NCI-H2196 (cell line): ENCODE data around the gene TBX4.

Experiments
- DNase-seq: peaks from one replicate; lab custom pipeline; 2025; ENCODE audit not compliant: unreplicated experiment; lab: John Stamatoyannopoulos, UW

TBX4 gene

GRCh38 chr17:61453566-61454380, 1.6 kb downstream of the TBX4 start:
- DNase-seq: no peak

DNA sequence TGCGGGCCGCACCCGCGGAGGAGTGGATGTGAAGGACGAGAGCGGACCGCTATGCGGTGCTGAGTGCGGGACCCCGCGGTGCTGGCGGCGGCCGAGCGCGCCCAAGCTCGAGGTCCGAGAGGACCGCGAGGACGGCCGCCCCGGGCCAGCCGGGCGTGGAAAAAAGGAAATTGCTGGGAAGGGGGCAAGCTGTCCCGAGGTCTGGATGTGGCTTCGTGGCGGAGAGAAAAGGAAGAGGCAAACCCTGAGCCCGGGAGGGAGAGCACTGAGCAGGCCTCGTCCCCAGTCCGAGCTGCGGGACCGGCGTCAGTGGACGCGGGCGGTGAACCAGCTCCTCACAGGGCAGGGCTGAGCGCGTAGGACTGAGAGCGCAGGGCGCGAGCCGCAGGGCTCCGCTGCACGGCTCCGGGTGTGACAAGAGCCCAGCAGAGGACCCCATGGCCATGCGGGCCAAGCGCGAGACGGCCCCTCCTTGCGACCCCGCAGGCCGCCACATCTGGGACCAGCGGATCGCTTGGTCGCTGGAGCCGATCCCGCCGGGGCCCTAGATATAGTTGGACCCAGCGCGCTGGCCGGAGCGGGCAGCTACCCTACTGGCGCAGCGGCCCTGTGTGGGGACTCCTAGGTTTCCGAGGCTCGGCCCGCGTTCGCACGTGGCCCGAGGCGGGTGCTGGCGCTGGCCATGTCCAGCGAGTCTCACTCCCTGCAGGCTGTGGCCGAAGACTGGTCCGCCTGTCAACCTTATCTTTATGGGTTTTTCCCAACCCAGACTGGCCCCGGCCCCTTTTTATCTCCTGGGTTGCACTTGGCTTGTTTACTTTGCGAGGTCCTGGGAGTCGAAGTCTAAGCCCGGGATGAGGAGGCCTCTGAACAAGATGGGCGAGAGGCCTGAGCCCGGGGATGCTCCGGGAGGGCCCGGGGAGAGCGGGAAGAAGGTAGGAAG, 2.4 kb downstream of the TBX4 start:
- DNase-seq: no peak

- DNase-seq: no peak
Measured at GRCh38 chr17:61455324-61456060, 3.3 kb downstream of the TBX4 start.

DNA sequence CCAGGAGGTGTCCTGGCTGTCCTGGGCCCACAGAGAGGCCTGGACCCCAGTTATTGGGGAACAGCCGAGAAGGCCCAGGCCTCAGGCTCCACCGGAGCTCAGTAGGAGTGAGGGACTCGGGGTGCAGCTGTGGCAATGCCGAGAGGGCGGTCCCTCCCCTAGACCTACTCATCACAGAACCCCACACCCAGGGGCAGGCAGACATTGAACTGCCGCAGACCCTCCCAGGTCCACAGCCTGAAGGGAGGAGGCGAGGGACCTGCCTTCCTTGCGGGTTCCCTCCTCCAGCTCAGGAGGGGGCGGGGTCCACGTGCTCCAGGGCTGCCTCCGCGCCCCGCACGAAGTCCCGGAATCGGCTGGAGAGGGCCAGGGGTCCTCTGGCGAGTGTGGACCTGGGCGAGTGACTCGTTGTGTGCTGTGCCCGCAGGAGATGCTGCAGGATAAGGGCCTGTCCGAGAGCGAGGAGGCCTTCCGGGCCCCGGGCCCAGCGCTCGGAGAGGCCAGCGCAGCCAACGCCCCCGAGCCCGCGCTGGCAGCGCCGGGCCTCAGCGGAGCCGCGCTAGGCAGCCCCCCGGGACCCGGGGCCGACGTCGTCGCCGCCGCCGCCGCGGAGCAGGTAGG, 3.9 kb downstream of the TBX4 start:
- DNase-seq: no peak

- no peak for DNase-seq
Measured at GRCh38 chr17:61456688-61457225, 4.5 kb downstream of the TBX4 start.

DNA sequence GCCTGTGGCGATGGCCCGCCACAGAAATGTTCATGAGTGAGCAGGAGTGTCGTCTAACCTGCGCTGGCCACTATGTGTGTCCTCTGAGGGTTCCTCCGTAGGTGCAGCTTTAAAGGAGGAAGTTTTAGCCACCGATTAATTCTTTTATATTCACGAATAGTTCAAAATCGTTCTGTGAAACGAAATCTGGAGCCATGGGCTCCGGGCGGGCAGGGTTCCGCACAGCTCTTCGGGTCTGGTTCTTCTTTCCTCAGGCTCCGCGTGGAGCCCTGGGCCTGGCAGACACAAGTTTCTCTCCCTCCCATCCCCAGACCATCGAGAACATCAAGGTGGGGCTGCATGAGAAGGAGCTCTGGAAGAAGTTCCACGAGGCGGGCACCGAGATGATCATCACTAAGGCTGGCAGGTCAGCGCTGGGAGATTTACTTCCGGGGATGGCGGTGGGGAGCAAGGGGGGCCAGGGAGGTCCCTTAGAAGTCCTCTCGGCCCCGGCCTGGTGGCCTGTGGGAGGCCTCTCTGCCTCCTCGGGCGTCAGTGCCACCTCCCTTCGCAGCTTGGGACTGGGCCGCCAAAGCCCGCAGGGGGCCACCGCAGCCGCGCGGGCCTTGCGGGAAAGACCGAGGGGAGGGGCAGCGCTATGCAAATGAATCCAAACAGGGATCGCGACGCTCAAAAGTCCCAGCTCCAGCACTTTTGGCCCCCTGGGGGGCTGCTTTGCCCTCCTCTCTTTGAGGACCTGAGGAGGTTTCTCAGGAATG, 5.2 kb downstream of the TBX4 start:
- DNase-seq: no peak

DNA sequence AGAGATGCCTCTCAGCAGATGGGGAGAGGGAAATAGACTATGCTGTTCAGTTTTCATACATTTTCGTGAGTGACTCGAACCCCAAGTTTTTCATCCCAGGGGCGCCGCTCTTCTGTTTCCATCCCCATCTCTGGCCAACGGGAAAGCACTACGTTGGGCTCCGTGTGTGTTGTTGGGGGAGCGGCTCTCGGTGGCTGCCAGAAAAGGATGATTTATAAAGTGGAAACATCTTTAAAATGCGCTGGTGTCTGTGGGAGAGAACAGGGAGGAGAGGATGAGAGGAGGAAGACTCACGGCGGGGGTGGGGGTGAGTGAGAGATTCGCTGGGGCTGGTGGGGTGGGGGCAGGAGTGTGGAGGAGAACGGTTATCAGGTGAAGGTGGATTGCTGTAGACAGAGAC, 5.8 kb downstream of the TBX4 start:
- DNase-seq: no peak

- DNase-seq: no peak
Measured at GRCh38 chr17:61458421-61459141, 6.4 kb downstream of the TBX4 start.

GRCh38 chr17:61459142-61459809, 7.1 kb downstream of the TBX4 start:
- DNase-seq: no peak

- no peak for DNase-seq
Measured at GRCh38 chr17:61459939-61460718, 7.9 kb downstream of the TBX4 start.

DNA sequence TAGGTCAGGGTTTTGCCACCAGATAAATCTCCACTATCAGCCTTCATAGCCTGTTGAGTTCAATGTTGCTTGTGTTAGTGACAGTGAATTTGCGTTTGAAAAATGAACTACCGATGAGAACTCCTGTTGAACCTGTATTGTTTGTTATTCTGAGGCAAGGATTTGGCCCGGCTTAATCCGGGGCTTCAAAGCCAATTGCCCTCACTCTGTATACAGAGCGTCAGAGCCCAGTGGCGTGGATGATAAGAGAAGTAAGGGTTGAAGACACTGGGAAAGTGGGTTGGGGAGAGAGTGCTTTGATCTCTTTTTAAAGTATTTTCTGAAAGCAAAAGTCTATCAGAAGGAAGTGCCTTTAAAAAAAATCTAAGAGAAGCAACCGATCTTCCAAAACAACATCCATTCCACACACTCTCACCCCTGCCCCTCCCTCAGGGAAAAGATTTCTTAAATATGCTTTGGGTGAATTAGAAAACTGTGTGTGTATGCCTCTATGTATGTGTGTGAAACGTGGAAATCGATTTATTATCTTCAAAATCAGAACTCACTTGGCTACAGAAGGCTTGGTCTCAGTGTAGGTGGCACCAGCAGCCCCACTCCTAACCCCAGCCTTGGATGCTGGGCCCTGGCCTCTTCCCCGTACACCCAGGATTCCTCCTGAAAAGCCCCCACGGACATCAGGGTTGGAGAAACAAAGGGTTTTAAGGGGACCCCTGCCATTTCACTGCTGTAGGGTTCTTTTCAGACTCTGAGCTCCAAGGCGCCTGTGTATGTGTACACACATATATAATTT, 8.8 kb downstream of the TBX4 start:
- no peak for DNase-seq

DNA sequence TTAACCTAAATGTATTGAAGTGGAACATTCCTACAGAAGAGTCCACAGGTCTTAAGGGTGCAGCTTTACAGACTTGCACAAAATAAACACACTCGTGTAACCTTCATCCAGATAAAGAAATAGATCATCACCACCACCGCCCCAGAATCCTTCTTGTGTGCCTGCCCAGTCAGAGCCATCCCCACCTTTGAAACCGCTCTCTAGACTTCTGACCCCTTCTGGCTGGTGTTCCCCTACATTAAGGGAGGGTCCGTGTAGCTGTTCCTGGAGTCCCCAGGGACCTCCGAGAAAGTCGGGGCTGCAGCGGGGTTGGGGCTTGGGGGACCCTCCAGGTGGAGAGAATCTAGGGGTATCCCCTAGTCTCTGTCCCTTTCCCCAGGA, 9.4 kb downstream of the TBX4 start:
- DNase-seq: no peak

GRCh38 chr17:61461967-61462718, 9.9 kb downstream of the TBX4 start:
- no peak for DNase-seq

- DNase-seq: no peak
Measured at GRCh38 chr17:61462719-61463315, 10.6 kb downstream of the TBX4 start.

DNA sequence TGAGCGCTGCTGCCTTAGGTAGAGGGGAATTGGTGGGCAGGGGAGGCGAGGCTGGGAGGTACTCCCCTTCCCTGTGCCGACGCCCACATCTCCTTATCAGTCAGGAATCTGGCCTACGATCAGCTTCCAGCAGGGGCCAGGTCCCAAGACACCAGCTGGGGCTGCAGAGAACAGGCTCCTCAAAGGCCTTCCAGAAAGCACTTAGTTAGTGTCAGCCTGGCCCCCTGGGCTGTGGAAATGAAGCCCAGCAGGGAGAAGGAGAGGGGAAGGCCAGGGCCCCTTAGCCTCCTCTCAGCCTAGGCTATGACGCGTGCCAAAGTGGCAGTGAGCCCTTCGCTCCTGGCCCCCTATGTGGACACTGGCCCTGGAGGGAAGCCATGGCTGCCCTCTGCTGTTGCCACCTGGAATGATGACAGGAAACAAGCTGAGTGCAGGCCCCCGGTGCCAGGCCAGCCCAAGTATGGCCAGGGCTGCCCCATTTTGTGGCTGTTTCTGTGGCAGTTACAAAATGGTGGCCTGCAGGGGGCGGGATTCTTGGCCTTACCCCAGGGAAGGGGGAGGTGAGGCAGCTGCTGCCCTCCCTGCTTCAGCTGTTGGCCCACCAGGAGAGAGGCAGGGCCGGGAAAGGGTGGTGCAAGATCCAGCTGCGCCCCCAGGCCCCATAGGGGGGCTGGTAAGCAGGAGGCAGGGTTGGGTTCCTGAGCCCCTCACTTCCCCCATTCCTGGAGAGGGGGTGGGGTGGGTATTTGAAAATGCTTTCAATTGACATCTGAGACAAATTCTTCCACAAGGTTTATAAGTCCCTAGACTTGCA, 11.3 kb downstream of the TBX4 start:
- no peak for DNase-seq
